Keratinocyte (primary cell): Measurements from ENCODE around the gene PRRT3. TPM values are rescaled to one million over a fixed set of nuclear protein-coding genes. Genes with fewer than 3 reads are reported as not detected.

Source experiments
- DNase-seq: peaks from one replicate; pipeline ENCODE4 v3.0.0-alpha.2; 2011; ENCODE audit warnings: low read depth, missing footprints, low spot score
- FAIRE-seq: peaks from 2 replicates; lab custom pipeline; 2011; peaks lifted over from hg19 to GRCh38; lab: Jason Lieb, UNC
- H2AFZ ChIP-seq: 2 replicates; pipeline ENCODE4 v1.6.0; 2012; ENCODE audit warnings: low read length, control low read depth, inconsistent platforms; ENCODE audit not compliant: control insufficient read depth
- H3K27ac ChIP-seq: 2 replicates; pipeline ENCODE4 v1.5.1; 2011; ENCODE audit warnings: low read length; ENCODE audit not compliant: control insufficient read depth, insufficient read depth
- H3K27me3 ChIP-seq: 3 replicates; pipeline ENCODE4 v1.6.0; 2011; ENCODE audit warnings: low read length; ENCODE audit not compliant: control insufficient read depth, insufficient read depth; ENCODE audit errors: extremely low read depth
- H3K36me3 ChIP-seq, 2 experiments: 2 replicates in 1 of 2; 3 replicates in 1 of 2; pipeline ENCODE4 v1.5.1; 2011; ENCODE audit warnings: low read length in 2 of 2, mild to moderate bottlenecking in 1 of 2; ENCODE audit not compliant: control insufficient read depth in 2 of 2, insufficient read depth in 2 of 2; ENCODE audit errors: extremely low read depth in 1 of 2
- H3K4me1 ChIP-seq: 3 replicates; pipeline ENCODE4 v1.5.1; 2011; ENCODE audit warnings: low read length; ENCODE audit not compliant: control insufficient read depth, insufficient read depth; ENCODE audit errors: extremely low read depth
- H3K4me2 ChIP-seq: 3 replicates; pipeline ENCODE4 v1.6.0; 2011; ENCODE audit warnings: low read depth, low read length; ENCODE audit not compliant: control insufficient read depth, insufficient read depth; ENCODE audit errors: extremely low read depth
- H3K4me3 ChIP-seq, 3 experiments: fragments of 200-600 bp in 1 of 3; sonication (generic) in 1 of 3; 2 replicates in 2 of 3; 3 replicates in 1 of 3; pipeline ENCODE4 v1.5.1; 2011 to 2016; ENCODE audit warnings: low read length in 3 of 3, mild to moderate bottlenecking in 3 of 3, control low read depth in 2 of 3, inconsistent platforms in 1 of 3, low read depth in 1 of 3, mixed read lengths in 1 of 3, mixed run types in 1 of 3, moderate library complexity in 1 of 3; ENCODE audit not compliant: control insufficient read depth in 2 of 3, insufficient read depth in 2 of 3; ENCODE audit errors: extremely low read depth in 1 of 3
- H3K79me2 ChIP-seq: 2 replicates; pipeline ENCODE4 v1.6.0; 2012; ENCODE audit warnings: low read length; ENCODE audit not compliant: control insufficient read depth, insufficient read depth
- H3K9ac ChIP-seq: 3 replicates; pipeline ENCODE4 v1.6.0; 2011; ENCODE audit warnings: low read length; ENCODE audit not compliant: control insufficient read depth, insufficient read depth; ENCODE audit errors: extremely low read depth
- H3K9me1 ChIP-seq: 3 replicates; pipeline ENCODE4 v1.6.0; 2011; ENCODE audit warnings: low read length; ENCODE audit not compliant: control insufficient read depth, insufficient read depth; ENCODE audit errors: extremely low read depth
- H3K9me3 ChIP-seq: 2 replicates; pipeline ENCODE4 v1.5.1; 2012; ENCODE audit warnings: low read depth, low read length; ENCODE audit not compliant: control insufficient read depth
- H4K20me1 ChIP-seq: 3 replicates; pipeline ENCODE4 v1.6.0; 2011; ENCODE audit warnings: low read length; ENCODE audit not compliant: control insufficient read depth, insufficient read depth; ENCODE audit errors: extremely low read depth
- EZH2 ChIP-seq: IDR thresholded peaks from one replicate; pipeline ENCODE4 v1.6.1; 2012; ENCODE audit warnings: inconsistent platforms, mild to moderate bottlenecking, low read length, moderate library complexity
- dilution Hi-C: fragments of 300-500 bp; cut with MboI; formaldehyde crosslinking; loops from one replicate; pipeline ENCODE4 v1.7.0; 2020; ENCODE audit warnings: low sequenced_read_pairs; ENCODE audit not compliant: extremely low pct_ligation_motif_present
- polyA plus RNA-seq, 5 experiments: library from polyadenylated mRNA; depleted of rRNA in 3 of 5; stranded (reverse) in 3 of 5; stranded (forward) in 1 of 5; unstranded in 1 of 5; fragments of >200 nt; gene quantifications; 1 replicate in 1 of 5; 2 replicates in 3 of 5; 3 replicates in 1 of 5; pipeline versions ENCODE4 v1.2.1 to v1.2.3, GENCODE V29; 2011 to 2012; ENCODE audit warnings: missing spikeins in 2 of 5, low read depth in 1 of 5, low replicate concordance in 1 of 5
- TF ChIP-seq, protein P1 (sequence below), 3 experiments: IDR thresholded peaks in 1 of 3; conservative IDR thresholded peaks in 1 of 3; optimal IDR thresholded peaks in 1 of 3; 2 replicates in 2 of 3; 3 replicates in 1 of 3; pipeline versions ENCODE3 to v1.5.1; 2011; ENCODE audit warnings: low read length in 3 of 3, mild to moderate bottlenecking in 3 of 3, moderate library complexity in 2 of 3, control low read depth in 1 of 3, inconsistent platforms in 1 of 3; ENCODE audit not compliant: insufficient read depth in 2 of 3; ENCODE audit errors: extremely low read depth in 1 of 3

The PRRT3 gene
- polyA plus RNA-seq, 1 donor (not counting 4 experiments of a cell fraction or from before 2014, with no cell fraction given) = 0.22 TPM

DNA sequence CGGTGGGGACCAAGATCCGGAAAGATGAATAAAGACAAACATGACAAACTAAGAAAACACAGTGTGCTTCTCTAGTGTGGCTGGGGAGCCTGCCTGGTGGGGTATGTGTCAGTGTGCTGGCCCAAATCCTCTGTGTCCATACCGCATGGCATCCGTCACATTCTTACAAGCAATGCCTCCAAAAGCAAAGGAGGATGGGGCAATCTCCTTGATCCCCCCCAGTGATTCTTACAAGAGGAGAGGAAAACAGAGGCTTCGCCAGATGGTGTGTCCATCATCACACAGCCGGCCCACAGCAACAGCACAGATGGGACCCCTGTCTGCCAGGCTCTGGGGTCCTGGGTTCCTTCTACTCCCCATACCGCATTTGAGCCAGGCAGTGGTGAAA lies 35.9 kb downstream of the PRRT3 start:
- Histone ChIP-seq H2AFZ (no peak overlapping the region), H3K4me2 (peak overlapping the region; percentile 94), H3K36me3 (peaks cover 4 to 7% of the 10 kb centered on the region in 2 experiments), H3K9me1 (no peaks in the 10 kb centered on the region), H3K4me3 (peak overlapping the region in 2 of 3 experiments; percentile 23 to 41), H3K9me3 (no peaks in the 10 kb centered on the region), H3K27me3 (no peaks in the 10 kb centered on the region), H3K27ac (peak overlapping the region; percentile 79), H3K4me1 (peaks cover 43% of the 10 kb centered on the region), H4K20me1 (no peaks in the 10 kb centered on the region), H3K79me2 (no peaks in the 10 kb centered on the region), H3K9ac (peak overlapping the region; percentile 65)
- FAIRE-seq (no peak), DNase-seq (no peak)
- no peak for TF ChIP-seq EZH2
- TF ChIP-seq, protein P1, sequence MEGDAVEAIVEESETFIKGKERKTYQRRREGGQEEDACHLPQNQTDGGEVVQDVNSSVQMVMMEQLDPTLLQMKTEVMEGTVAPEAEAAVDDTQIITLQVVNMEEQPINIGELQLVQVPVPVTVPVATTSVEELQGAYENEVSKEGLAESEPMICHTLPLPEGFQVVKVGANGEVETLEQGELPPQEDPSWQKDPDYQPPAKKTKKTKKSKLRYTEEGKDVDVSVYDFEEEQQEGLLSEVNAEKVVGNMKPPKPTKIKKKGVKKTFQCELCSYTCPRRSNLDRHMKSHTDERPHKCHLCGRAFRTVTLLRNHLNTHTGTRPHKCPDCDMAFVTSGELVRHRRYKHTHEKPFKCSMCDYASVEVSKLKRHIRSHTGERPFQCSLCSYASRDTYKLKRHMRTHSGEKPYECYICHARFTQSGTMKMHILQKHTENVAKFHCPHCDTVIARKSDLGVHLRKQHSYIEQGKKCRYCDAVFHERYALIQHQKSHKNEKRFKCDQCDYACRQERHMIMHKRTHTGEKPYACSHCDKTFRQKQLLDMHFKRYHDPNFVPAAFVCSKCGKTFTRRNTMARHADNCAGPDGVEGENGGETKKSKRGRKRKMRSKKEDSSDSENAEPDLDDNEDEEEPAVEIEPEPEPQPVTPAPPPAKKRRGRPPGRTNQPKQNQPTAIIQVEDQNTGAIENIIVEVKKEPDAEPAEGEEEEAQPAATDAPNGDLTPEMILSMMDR (optimal IDR thresholded peaks at IDR 0.05 in 1 of 3, IDR thresholded peaks at IDR 0.05 in 1 of 3, conservative IDR thresholded peaks at IDR 0.05 in 1 of 3; ENCODE audit: extremely low read depth in 1 of 3, insufficient read depth in 2 of 3, low read length in 3 of 3) = no peak
- dilution Hi-C loops = no loop called here

DNA sequence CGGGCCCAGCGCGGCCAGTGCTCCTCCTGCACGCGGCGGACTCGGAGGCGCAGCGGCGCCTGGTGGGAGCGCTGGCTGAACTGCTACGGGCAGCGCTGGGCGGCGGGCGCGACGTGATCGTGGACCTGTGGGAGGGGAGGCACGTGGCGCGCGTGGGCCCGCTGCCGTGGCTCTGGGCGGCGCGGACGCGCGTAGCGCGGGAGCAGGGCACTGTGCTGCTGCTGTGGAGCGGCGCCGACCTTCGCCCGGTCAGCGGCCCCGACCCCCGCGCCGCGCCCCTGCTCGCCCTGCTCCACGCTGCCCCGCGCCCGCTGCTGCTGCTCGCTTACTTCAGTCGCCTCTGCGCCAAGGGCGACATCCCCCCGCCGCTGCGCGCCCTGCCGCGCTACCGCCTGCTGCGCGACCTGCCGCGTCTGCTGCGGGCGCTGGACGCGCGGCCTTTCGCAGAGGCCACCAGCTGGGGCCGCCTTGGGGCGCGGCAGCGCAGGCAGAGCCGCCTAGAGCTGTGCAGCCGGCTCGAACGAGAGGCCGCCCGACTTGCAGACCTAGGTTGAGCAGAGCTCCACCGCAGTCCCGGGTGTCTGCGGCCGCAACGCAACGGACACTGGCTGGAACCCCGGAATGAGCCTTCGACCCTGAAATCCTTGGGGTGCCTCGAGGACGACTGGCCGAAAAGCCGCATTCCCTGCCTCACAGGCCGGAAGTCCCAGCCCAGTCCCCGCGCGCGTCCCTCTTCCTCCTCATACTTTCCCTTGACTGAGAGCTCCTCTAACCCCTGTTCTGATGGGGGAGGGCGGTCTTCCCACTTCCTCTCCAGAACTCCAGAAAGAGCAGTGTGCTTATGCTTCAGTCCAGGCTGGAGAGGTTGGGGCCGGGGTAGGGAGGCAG lies 36.7 kb downstream of the PRRT3 start:
- Histone ChIP-seq H2AFZ (no peak overlapping the region), H3K4me1 (peaks cover 43% of the 10 kb centered on the region), H3K79me2 (no peaks in the 10 kb centered on the region), H3K9me1 (no peaks in the 10 kb centered on the region), H3K27ac (no peak overlapping the region), H3K9me3 (no peaks in the 10 kb centered on the region), H3K4me2 (peak overlapping the region; percentile 53), H3K4me3 (peak overlapping the region in 1 of 3 experiments; percentile 47), H4K20me1 (no peaks in the 10 kb centered on the region), H3K36me3 (peaks cover 10 to 11% of the 10 kb centered on the region in 2 experiments), H3K27me3 (no peaks in the 10 kb centered on the region), H3K9ac (peak overlapping the region; percentile 9)
- no peak for FAIRE-seq
- dilution Hi-C loops = no loop called here
- DNase-seq = no peak
- no peak for TF ChIP-seq EZH2
- TF ChIP-seq, protein P1 (optimal IDR thresholded peaks at IDR 0.05 in 1 of 3, IDR thresholded peaks at IDR 0.05 in 1 of 3, conservative IDR thresholded peaks at IDR 0.05 in 1 of 3; ENCODE audit: extremely low read depth in 1 of 3, insufficient read depth in 2 of 3, low read length in 3 of 3) = peak in 1 of 3 experiments; percentile 13
